ENCODE measurements around the gene SLC26A3.

The SLC26A3 gene

GRCh38 chr7:107824858-107825257 lies 21.8 kb upstream of the SLC26A3 start:
- no peak for TF ChIP-seq POLR2A (IDR thresholded peaks at IDR 0.05; ENCODE audit: low read depth, low read length)
- TF ChIP-seq TAF1 (IDR thresholded peaks at IDR 0.05; ENCODE audit: low read depth, low read length) = no peak
- TF ChIP-seq POU2F2 (IDR thresholded peaks at IDR 0.05; ENCODE audit: low read depth, low read length) = no peak
- TF ChIP-seq SPI1 (IDR thresholded peaks at IDR 0.05; ENCODE audit: low read depth, low read length) = no peak
- TF ChIP-seq PAX5 (IDR thresholded peaks at IDR 0.05; ENCODE audit: insufficient read depth, low read length, severe bottlenecking) = no peak
- TF ChIP-seq POLR2AphosphoS5 (IDR thresholded peaks at IDR 0.05; ENCODE audit: low read depth, low read length) = no peak
- FAIRE-seq = no peak
- DNase-seq (ENCODE audit: insufficient read length, low spot score) = no peak

- TF ChIP-seq TAF1 (IDR thresholded peaks at IDR 0.05; ENCODE audit: low read depth, low read length) = no peak
- no peak for TF ChIP-seq SPI1 (IDR thresholded peaks at IDR 0.05; ENCODE audit: low read depth, low read length)
- no peak for TF ChIP-seq POLR2AphosphoS5 (IDR thresholded peaks at IDR 0.05; ENCODE audit: low read depth, low read length)
- TF ChIP-seq PAX5 (IDR thresholded peaks at IDR 0.05; ENCODE audit: insufficient read depth, low read length, severe bottlenecking) = no peak
- TF ChIP-seq POLR2A (IDR thresholded peaks at IDR 0.05; ENCODE audit: low read depth, low read length) = no peak
- TF ChIP-seq POU2F2 (IDR thresholded peaks at IDR 0.05; ENCODE audit: low read depth, low read length) = no peak
- no peak for FAIRE-seq
- DNase-seq (ENCODE audit: insufficient read length, low spot score) = no peak
Observed at GRCh38 chr7:107818622-107819021, 15.6 kb upstream of the SLC26A3 start.

- FAIRE-seq = no peak
Observed at GRCh38 chr7:107816011-107816566, 13.1 kb upstream of the SLC26A3 start.

GRCh38 chr7:107815254-107815882 lies 12.3 kb upstream of the SLC26A3 start:
- DNase-seq (ENCODE audit: insufficient read length, low spot score) (peak; percentile 6), FAIRE-seq (no peak)
- TF ChIP-seq TAF1 (IDR thresholded peaks at IDR 0.05; ENCODE audit: low read depth, low read length) = no peak
- TF ChIP-seq PAX5 (IDR thresholded peaks at IDR 0.05; ENCODE audit: insufficient read depth, low read length, severe bottlenecking) = no peak
- TF ChIP-seq POLR2A (IDR thresholded peaks at IDR 0.05; ENCODE audit: low read depth, low read length) = no peak
- TF ChIP-seq SPI1 (IDR thresholded peaks at IDR 0.05; ENCODE audit: low read depth, low read length) = no peak; the same call in 1 of the 2 replicates
- TF ChIP-seq POLR2AphosphoS5 (IDR thresholded peaks at IDR 0.05; ENCODE audit: low read depth, low read length) = no peak
- no peak for TF ChIP-seq POU2F2 (IDR thresholded peaks at IDR 0.05; ENCODE audit: low read depth, low read length)

More at GRCh38 chr7:107816011-107816566, 13.1 kb upstream of the SLC26A3 start:
- no peak for DNase-seq (ENCODE audit: insufficient read length, low spot score)
- no peak for TF ChIP-seq SPI1 (IDR thresholded peaks at IDR 0.05; ENCODE audit: low read depth, low read length)
- no peak for TF ChIP-seq POLR2AphosphoS5 (IDR thresholded peaks at IDR 0.05; ENCODE audit: low read depth, low read length)
- no peak for TF ChIP-seq PAX5 (IDR thresholded peaks at IDR 0.05; ENCODE audit: insufficient read depth, low read length, severe bottlenecking)
- no peak for TF ChIP-seq POLR2A (IDR thresholded peaks at IDR 0.05; ENCODE audit: low read depth, low read length)
- TF ChIP-seq TAF1 (IDR thresholded peaks at IDR 0.05; ENCODE audit: low read depth, low read length) = no peak
- no peak for TF ChIP-seq POU2F2 (IDR thresholded peaks at IDR 0.05; ENCODE audit: low read depth, low read length)

- no peak for FAIRE-seq
Observed at GRCh38 chr7:107813524-107813923, 10.5 kb upstream of the SLC26A3 start.

GRCh38 chr7:107811934-107812333 lies 8.9 kb upstream of the SLC26A3 start:
- DNase-seq (ENCODE audit: insufficient read length, low spot score) (no peak), FAIRE-seq (no peak)
- TF ChIP-seq POU2F2 (IDR thresholded peaks at IDR 0.05; ENCODE audit: low read depth, low read length) (no peak), SPI1 (IDR thresholded peaks at IDR 0.05; ENCODE audit: low read depth, low read length) (no peak), PAX5 (IDR thresholded peaks at IDR 0.05; ENCODE audit: insufficient read depth, low read length, severe bottlenecking) (no peak), TAF1 (IDR thresholded peaks at IDR 0.05; ENCODE audit: low read depth, low read length) (no peak), POLR2A (IDR thresholded peaks at IDR 0.05; ENCODE audit: low read depth, low read length) (no peak), POLR2AphosphoS5 (IDR thresholded peaks at IDR 0.05; ENCODE audit: low read depth, low read length) (no peak)

More at GRCh38 chr7:107813524-107813923, 10.5 kb upstream of the SLC26A3 start:
- TF ChIP-seq POLR2A (IDR thresholded peaks at IDR 0.05; ENCODE audit: low read depth, low read length) (no peak), POU2F2 (IDR thresholded peaks at IDR 0.05; ENCODE audit: low read depth, low read length) (no peak), TAF1 (IDR thresholded peaks at IDR 0.05; ENCODE audit: low read depth, low read length) (no peak), SPI1 (IDR thresholded peaks at IDR 0.05; ENCODE audit: low read depth, low read length) (no peak), POLR2AphosphoS5 (IDR thresholded peaks at IDR 0.05; ENCODE audit: low read depth, low read length) (no peak), PAX5 (IDR thresholded peaks at IDR 0.05; ENCODE audit: insufficient read depth, low read length, severe bottlenecking) (no peak)
- DNase-seq (ENCODE audit: insufficient read length, low spot score) = no peak

GRCh38 chr7:107810626-107811025 lies 7.6 kb upstream of the SLC26A3 start:
- DNase-seq (ENCODE audit: insufficient read length, low spot score) (no peak), FAIRE-seq (no peak)
- TF ChIP-seq POU2F2 (IDR thresholded peaks at IDR 0.05; ENCODE audit: low read depth, low read length) (no peak), SPI1 (IDR thresholded peaks at IDR 0.05; ENCODE audit: low read depth, low read length) (no peak), PAX5 (IDR thresholded peaks at IDR 0.05; ENCODE audit: insufficient read depth, low read length, severe bottlenecking) (no peak), TAF1 (IDR thresholded peaks at IDR 0.05; ENCODE audit: low read depth, low read length) (no peak), POLR2A (IDR thresholded peaks at IDR 0.05; ENCODE audit: low read depth, low read length) (no peak), POLR2AphosphoS5 (IDR thresholded peaks at IDR 0.05; ENCODE audit: low read depth, low read length) (no peak)

GRCh38 chr7:107809179-107809578 lies 6.2 kb upstream of the SLC26A3 start:
- TF ChIP-seq SPI1 (IDR thresholded peaks at IDR 0.05; ENCODE audit: low read depth, low read length) (no peak), POU2F2 (IDR thresholded peaks at IDR 0.05; ENCODE audit: low read depth, low read length) (no peak), PAX5 (IDR thresholded peaks at IDR 0.05; ENCODE audit: insufficient read depth, low read length, severe bottlenecking) (no peak), POLR2A (IDR thresholded peaks at IDR 0.05; ENCODE audit: low read depth, low read length) (no peak)
- no peak for DNase-seq (ENCODE audit: insufficient read length, low spot score)
- no peak for FAIRE-seq

- no peak for FAIRE-seq
- no peak for DNase-seq (ENCODE audit: insufficient read length, low spot score)
- TF ChIP-seq POLR2A (IDR thresholded peaks at IDR 0.05; ENCODE audit: low read depth, low read length) (no peak), PAX5 (IDR thresholded peaks at IDR 0.05; ENCODE audit: insufficient read depth, low read length, severe bottlenecking) (no peak), POLR2AphosphoS5 (IDR thresholded peaks at IDR 0.05; ENCODE audit: low read depth, low read length) (no peak), POU2F2 (IDR thresholded peaks at IDR 0.05; ENCODE audit: low read depth, low read length) (no peak), TAF1 (IDR thresholded peaks at IDR 0.05; ENCODE audit: low read depth, low read length) (no peak), SPI1 (IDR thresholded peaks at IDR 0.05; ENCODE audit: low read depth, low read length) (no peak)
Observed at GRCh38 chr7:107799647-107800264, 3.3 kb downstream of the SLC26A3 start.

All from GM12891 (cell line).